Stimulated activated CD4-positive, alpha-beta T cell treated with anti-CD3 and anti-CD28 coated beads, Interleukin-4, amount 100 ng/mL, for 1 hour (primary cell): Measurements from ENCODE around the gene IGFALS.

Experiments used
- DNase-seq: peaks from one replicate; pipeline ENCODE4 v3.0.0-alpha.2; 2020

IGFALS gene

GRCh38 chr16:1763521-1764511 is 29.7 kb downstream of the IGFALS start:
- DNase-seq, result no peak

GRCh38 chr16:1762879-1763520 is 30.5 kb downstream of the IGFALS start:
- DNase-seq, result no peak

GRCh38 chr16:1762196-1762878 is 31.2 kb downstream of the IGFALS start:
- DNase-seq, result no peak

- no peak for DNase-seq
Measured at GRCh38 chr16:1761751-1762150, 31.8 kb downstream of the IGFALS start.

GRCh38 chr16:1760911-1761310 is 32.6 kb downstream of the IGFALS start:
- DNase-seq, result no peak

- DNase-seq, result no peak
Measured at GRCh38 chr16:1759511-1759910, 34.0 kb downstream of the IGFALS start.

- DNase-seq, result no peak
Measured at GRCh38 chr16:1758923-1759322, 34.6 kb downstream of the IGFALS start.

GRCh38 chr16:1757714-1758461 is 35.6 kb downstream of the IGFALS start:
- DNase-seq, result no peak

GRCh38 chr16:1754204-1754603 is 39.3 kb downstream of the IGFALS start:
- no peak for DNase-seq

- no peak for DNase-seq
Measured at GRCh38 chr16:1752853-1753252, 40.7 kb downstream of the IGFALS start.

GRCh38 chr16:1751946-1752345 is 41.6 kb downstream of the IGFALS start:
- no peak for DNase-seq

GRCh38 chr16:1749152-1750117 is 44.1 kb downstream of the IGFALS start:
- no peak for DNase-seq

GRCh38 chr16:1747934-1748333 is 45.6 kb downstream of the IGFALS start:
- DNase-seq, result no peak

GRCh38 chr16:1746693-1747195 is 46.8 kb downstream of the IGFALS start:
- no peak for DNase-seq

GRCh38 chr16:1745900-1746692 is 47.4 kb downstream of the IGFALS start:
- DNase-seq, result no peak

- DNase-seq, result no peak
Measured at GRCh38 chr16:1745181-1745899, 48.2 kb downstream of the IGFALS start.

GRCh38 chr16:1744338-1744840 is 49.1 kb downstream of the IGFALS start:
- DNase-seq, result no peak

GRCh38 chr16:1743376-1744337 is 49.8 kb downstream of the IGFALS start:
- DNase-seq, result no peak
